Measurements from ENCODE around the gene PSMA1.

PSMA1 gene

GRCh38 chr11:14499178-14499559 lies 21.0 kb downstream of the PSMA1 start:
- DNase-seq (ENCODE audit: low read depth): peak; percentile 14
- H3K4me3 ChIP-seq (ENCODE audit: control insufficient read depth, low read depth, low read length): peak overlapping the region; percentile 98
- TF ChIP-seq, protein P1, sequence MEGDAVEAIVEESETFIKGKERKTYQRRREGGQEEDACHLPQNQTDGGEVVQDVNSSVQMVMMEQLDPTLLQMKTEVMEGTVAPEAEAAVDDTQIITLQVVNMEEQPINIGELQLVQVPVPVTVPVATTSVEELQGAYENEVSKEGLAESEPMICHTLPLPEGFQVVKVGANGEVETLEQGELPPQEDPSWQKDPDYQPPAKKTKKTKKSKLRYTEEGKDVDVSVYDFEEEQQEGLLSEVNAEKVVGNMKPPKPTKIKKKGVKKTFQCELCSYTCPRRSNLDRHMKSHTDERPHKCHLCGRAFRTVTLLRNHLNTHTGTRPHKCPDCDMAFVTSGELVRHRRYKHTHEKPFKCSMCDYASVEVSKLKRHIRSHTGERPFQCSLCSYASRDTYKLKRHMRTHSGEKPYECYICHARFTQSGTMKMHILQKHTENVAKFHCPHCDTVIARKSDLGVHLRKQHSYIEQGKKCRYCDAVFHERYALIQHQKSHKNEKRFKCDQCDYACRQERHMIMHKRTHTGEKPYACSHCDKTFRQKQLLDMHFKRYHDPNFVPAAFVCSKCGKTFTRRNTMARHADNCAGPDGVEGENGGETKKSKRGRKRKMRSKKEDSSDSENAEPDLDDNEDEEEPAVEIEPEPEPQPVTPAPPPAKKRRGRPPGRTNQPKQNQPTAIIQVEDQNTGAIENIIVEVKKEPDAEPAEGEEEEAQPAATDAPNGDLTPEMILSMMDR (conservative IDR thresholded peaks at IDR 0.05; ENCODE audit: control insufficient read depth, insufficient read depth, low read depth, low read length): no peak

DNA sequence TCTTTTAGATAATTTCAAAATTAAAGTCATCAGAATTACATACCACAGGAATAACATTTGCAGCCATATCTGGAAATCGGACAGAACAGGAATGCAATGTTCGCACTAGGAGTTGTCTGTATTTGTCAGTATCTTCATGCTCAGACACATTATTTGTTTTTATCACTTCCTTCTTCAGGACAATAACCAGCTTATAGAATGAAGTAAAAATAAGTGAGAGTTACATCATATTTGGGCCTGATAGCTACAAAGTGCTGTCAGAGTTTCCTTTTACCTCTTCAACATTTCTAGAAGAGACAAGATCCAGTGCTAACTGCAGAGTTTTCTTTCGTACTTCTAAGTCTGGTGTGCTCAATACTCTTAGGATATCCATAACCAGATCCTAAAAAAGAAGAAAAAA lies 39.5 kb downstream of the PSMA1 start:
- no peak for DNase-seq (ENCODE audit: low read depth)
- no peak overlapping the region for H3K4me3 ChIP-seq (ENCODE audit: control insufficient read depth, low read depth, low read length)
- TF ChIP-seq, protein P1 (conservative IDR thresholded peaks at IDR 0.05; ENCODE audit: control insufficient read depth, insufficient read depth, low read depth, low read length): no peak

DNA sequence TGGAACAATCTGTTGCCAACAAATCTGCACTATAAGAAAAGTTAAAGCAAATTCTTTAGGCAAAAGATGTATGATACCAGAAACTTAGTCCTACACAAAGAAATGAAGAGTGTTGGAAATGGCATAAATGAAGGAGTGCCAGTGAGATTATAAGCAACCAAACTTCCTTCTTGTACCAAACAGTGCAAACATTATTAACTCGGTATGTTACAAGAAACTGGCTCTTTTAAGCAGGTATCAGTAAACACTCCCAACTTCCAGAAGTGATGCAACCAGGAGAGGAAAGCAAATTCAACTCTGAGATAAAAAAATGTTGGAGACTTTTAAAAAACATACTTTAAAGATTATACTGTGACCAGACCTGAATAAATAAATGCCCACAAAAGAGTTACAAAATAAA lies 49.1 kb downstream of the PSMA1 start:
- no peak for DNase-seq (ENCODE audit: low read depth)
- TF ChIP-seq, protein P1 (conservative IDR thresholded peaks at IDR 0.05; ENCODE audit: control insufficient read depth, insufficient read depth, low read depth, low read length): no peak
- H3K4me3 ChIP-seq (ENCODE audit: control insufficient read depth, low read depth, low read length): no peak overlapping the region

DNA sequence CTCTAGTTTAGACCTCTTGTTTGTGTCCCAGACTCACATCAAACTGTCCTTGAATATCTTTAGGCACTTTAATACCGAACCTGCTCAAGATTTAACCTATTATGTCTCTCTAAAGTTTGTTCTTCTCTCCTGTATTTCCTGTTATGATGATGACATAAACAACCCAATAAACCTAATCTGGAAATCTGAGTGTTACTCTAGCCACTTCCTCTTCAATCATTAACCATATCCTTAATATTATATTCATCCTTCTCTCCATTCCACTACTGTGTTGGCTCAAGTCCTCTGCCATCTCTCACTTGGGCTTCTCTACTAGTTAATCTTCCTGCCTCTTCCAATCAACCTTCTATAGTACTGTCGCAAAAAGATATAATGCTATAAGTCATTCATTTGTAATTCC lies 56.6 kb downstream of the PSMA1 start:
- DNase-seq (ENCODE audit: low read depth): no peak
- TF ChIP-seq, protein P1 (conservative IDR thresholded peaks at IDR 0.05; ENCODE audit: control insufficient read depth, insufficient read depth, low read depth, low read length): no peak
- H3K4me3 ChIP-seq (ENCODE audit: control insufficient read depth, low read depth, low read length): no peak overlapping the region

- no peak for DNase-seq (ENCODE audit: low read depth)
- H3K4me3 ChIP-seq (ENCODE audit: control insufficient read depth, low read depth, low read length): no peak overlapping the region
- TF ChIP-seq, protein P1 (conservative IDR thresholded peaks at IDR 0.05; ENCODE audit: control insufficient read depth, insufficient read depth, low read depth, low read length): no peak
Measured at GRCh38 chr11:14460147-14460546, 60.0 kb downstream of the PSMA1 start.

DNA sequence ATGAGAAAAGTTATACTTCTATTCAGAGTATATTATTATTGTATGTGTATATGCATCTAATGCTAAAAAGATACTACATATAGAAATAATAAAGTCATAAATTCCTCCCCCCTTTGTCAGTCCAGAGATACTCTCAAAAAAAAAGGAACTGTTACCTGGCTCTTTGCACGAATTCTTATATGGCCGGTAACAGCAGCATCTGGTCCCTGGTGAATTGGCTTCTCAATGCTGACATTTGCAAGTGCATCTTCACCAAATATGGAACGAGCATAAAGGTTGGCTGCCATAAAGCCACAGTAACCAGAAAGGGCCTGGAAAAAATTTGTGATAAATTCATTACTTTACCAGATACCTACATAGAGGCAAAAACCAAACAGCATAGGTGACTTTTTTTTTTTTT lies 61.8 kb downstream of the PSMA1 start:
- H3K4me3 ChIP-seq (ENCODE audit: control insufficient read depth, low read depth, low read length): no peak overlapping the region
- no peak for DNase-seq (ENCODE audit: low read depth)
- TF ChIP-seq, protein P1 (conservative IDR thresholded peaks at IDR 0.05; ENCODE audit: control insufficient read depth, insufficient read depth, low read depth, low read length): no peak
